SK-N-DZ (cell line): Measurements from ENCODE around the gene ATP2B2.

ENCODE experiments used
- DNase-seq: peaks from one replicate; pipeline ENCODE4 v3.0.0-alpha.2; 2015; ENCODE audit warnings: low spot score

ATP2B2 gene

GRCh38 chr3:10495003-10495402 is 10.4 kb downstream of the ATP2B2 start:
- no peak for DNase-seq

- DNase-seq: no peak
Observed at GRCh38 chr3:10494180-10494579, 11.2 kb downstream of the ATP2B2 start.

GRCh38 chr3:10493202-10493589 is 12.2 kb downstream of the ATP2B2 start:
- DNase-seq: no peak

- no peak for DNase-seq
Observed at GRCh38 chr3:10492364-10493201, 12.8 kb downstream of the ATP2B2 start.

GRCh38 chr3:10489746-10490483 is 15.5 kb downstream of the ATP2B2 start:
- DNase-seq: no peak

- no peak for DNase-seq
Observed at GRCh38 chr3:10487988-10488633, 17.3 kb downstream of the ATP2B2 start.

GRCh38 chr3:10485806-10486205 is 19.6 kb downstream of the ATP2B2 start:
- no peak for DNase-seq

GRCh38 chr3:10485380-10485779 is 20.0 kb downstream of the ATP2B2 start:
- no peak for DNase-seq

GRCh38 chr3:10484709-10485108 is 20.7 kb downstream of the ATP2B2 start:
- no peak for DNase-seq

GRCh38 chr3:10483686-10484345 is 21.6 kb downstream of the ATP2B2 start:
- no peak for DNase-seq

- no peak for DNase-seq
Observed at GRCh38 chr3:10483364-10483675, 22.1 kb downstream of the ATP2B2 start.

GRCh38 chr3:10482631-10483363 is 22.6 kb downstream of the ATP2B2 start:
- DNase-seq: no peak

- no peak for DNase-seq
Observed at GRCh38 chr3:10480871-10481378, 24.5 kb downstream of the ATP2B2 start.

- DNase-seq: no peak
Observed at GRCh38 chr3:10479311-10479710, 26.1 kb downstream of the ATP2B2 start.

- no peak for DNase-seq
Observed at GRCh38 chr3:10475983-10476382, 29.4 kb downstream of the ATP2B2 start.

GRCh38 chr3:10474847-10475246 is 30.5 kb downstream of the ATP2B2 start:
- DNase-seq: no peak

- no peak for DNase-seq
Observed at GRCh38 chr3:10474275-10474646, 31.1 kb downstream of the ATP2B2 start.

GRCh38 chr3:10473581-10474274 is 31.7 kb downstream of the ATP2B2 start:
- DNase-seq: no peak

GRCh38 chr3:10472877-10473440 is 32.4 kb downstream of the ATP2B2 start:
- no peak for DNase-seq

- peak; percentile 69 for DNase-seq
Observed at GRCh38 chr3:10471054-10471688, 34.2 kb downstream of the ATP2B2 start.
